Measurements from ENCODE around the gene CCDC167. TPM values are rescaled to one million over a fixed set of nuclear protein-coding genes. Genes with fewer than 3 reads are reported as not detected.

CCDC167 gene
- total and polyA plus RNA-seq, 2 donors (not counting 1 experiment from before 2014, with no cell fraction given) = 11.1 to 60.1 TPM

- WGBS (ENCODE audit: insufficient coverage) = 93% methylated on average over 6 of the region's 6 CpGs
- H2AFZ ChIP-seq (ENCODE audit: insufficient read depth, low read depth, low read length, poor library complexity, severe bottlenecking) = no peak overlapping the region
- no peak for ATAC-seq (ENCODE audit: low read depth)
- H3K27me3 Mint-ChIP-seq = peaks cover 8% of the 10 kb centered on the region
- peaks cover 24 to 37% of the 10 kb centered on the region in 2 donors for H3K4me1 ChIP-seq (ENCODE audit: control insufficient read depth in 2 of 2, insufficient read depth in 2 of 2, low read length in 2 of 2)
- H4K20me1 ChIP-seq (ENCODE audit: control insufficient read depth, insufficient read depth, low read length, poor library complexity, severe bottlenecking) = no peaks in the 10 kb centered on the region
- intact Hi-C loops (cut with micrococcal nuclease) = no loop called here
- no peak for DNase-seq
- H3K9ac ChIP-seq (ENCODE audit: low read length) = no peak overlapping the region
- H3K27ac Mint-ChIP-seq = no peak overlapping the region
- POLR2A ChIA-PET = no interaction called here
- no peak overlapping the region for H3K4me3 Mint-ChIP-seq
- H3K27ac ChIP-seq (ENCODE audit: low read length in 2 of 2) = no peak overlapping the region
- TF ChIP-seq EZH2 (IDR thresholded peaks at IDR 0.05; ENCODE audit: borderline replicate concordance, insufficient read depth, low read depth, low read length, poor library complexity, severe bottlenecking) = no peak
- TF ChIP-seq CTCF (IDR thresholded peaks at IDR 0.05) = no peak
- H3K4me3 ChIP-seq (ENCODE audit: control extremely low read depth in 1 of 5, extremely low read depth in 1 of 5, insufficient read depth in 1 of 5, low read depth in 2 of 5, low read length in 4 of 5) = no peak overlapping the region
- H3K9me3 Mint-ChIP-seq (ENCODE audit: insufficient read depth) = no peaks in the 10 kb centered on the region
- CTCF ChIA-PET = interaction anchor here (3.2 kb wide), 1 partner anchor 17 kb away, joined by 13 read pairs; no protein-coding TSS in a partner anchor
- peaks cover 30% of the 10 kb centered on the region for H3K4me1 Mint-ChIP-seq
- H3K4me2 ChIP-seq (replicated peaks; ENCODE audit: low read depth, low read length, poor library complexity, severe bottlenecking) = no peak overlapping the region
- no peaks in the 10 kb centered on the region for H3K36me3 ChIP-seq (replicated peaks in 1 of 2; ENCODE audit: control extremely low read depth in 1 of 2, control insufficient read depth in 1 of 2, extremely low read depth in 1 of 2, insufficient read depth in 2 of 2, low read length in 1 of 2)
- H3K27me3 ChIP-seq (replicated peaks in 1 of 4; ENCODE audit: control extremely low read depth in 1 of 4, control insufficient read depth in 3 of 4, insufficient read depth in 4 of 4, low read length in 3 of 4) = peaks cover 0 to 4% (median 0%) of the 10 kb centered on the region in 4 experiments
- no peaks in the 10 kb centered on the region for H3K79me2 ChIP-seq (ENCODE audit: control insufficient read depth, insufficient read depth, low read length)
- H3K9me3 ChIP-seq (ENCODE audit: control extremely low read depth in 1 of 3, control insufficient read depth in 2 of 3, insufficient read depth in 1 of 3, low read length in 2 of 3) = peaks cover 0 to 8% (median 0%) of the 10 kb centered on the region in 3 donors
These were observed 18.4 kb upstream of the CCDC167 start for GRCh38 chr6:37518116-37518515.

DNA sequence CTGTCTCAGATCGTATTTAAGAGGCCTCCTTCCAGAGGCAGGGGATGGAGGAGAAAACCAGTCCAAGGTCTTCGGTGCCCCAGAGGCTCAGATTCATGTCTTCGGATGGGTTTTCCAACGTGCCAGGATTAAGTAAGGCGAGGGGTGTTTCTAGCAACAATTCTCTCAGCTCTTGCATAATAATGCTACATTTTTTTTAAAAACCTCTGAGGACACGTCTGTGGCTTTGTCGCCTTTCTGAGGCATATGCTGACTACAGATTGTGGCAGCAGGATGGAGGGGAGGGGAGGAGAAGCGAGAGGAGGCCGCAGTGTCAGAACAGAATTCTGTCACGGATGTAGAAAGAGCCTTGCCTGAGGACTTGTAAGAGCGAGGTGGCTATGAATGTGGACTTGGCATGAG lies 17.7 kb upstream of the CCDC167 start:
- Histone ChIP-seq H3K27ac (ENCODE audit: low read length in 2 of 2) (peak overlapping the region; percentile 6 to 27), H3K4me2 (replicated peaks; ENCODE audit: low read depth, low read length, poor library complexity, severe bottlenecking) (peak overlapping the region; percentile 64), H3K79me2 (ENCODE audit: control insufficient read depth, insufficient read depth, low read length) (no peaks in the 10 kb centered on the region), H3K4me1 (ENCODE audit: control insufficient read depth in 2 of 2, insufficient read depth in 2 of 2, low read length in 2 of 2) (peaks cover 23 to 35% of the 10 kb centered on the region in 2 donors), H2AFZ (ENCODE audit: insufficient read depth, low read depth, low read length, poor library complexity, severe bottlenecking) (peak overlapping the region; percentile 5), H3K4me3 (ENCODE audit: control extremely low read depth in 1 of 5, extremely low read depth in 1 of 5, insufficient read depth in 1 of 5, low read depth in 2 of 5, low read length in 4 of 5) (no peak overlapping the region), H3K36me3 (replicated peaks in 1 of 2; ENCODE audit: control extremely low read depth in 1 of 2, control insufficient read depth in 1 of 2, extremely low read depth in 1 of 2, insufficient read depth in 2 of 2, low read length in 1 of 2) (no peaks in the 10 kb centered on the region), H4K20me1 (ENCODE audit: control insufficient read depth, insufficient read depth, low read length, poor library complexity, severe bottlenecking) (no peaks in the 10 kb centered on the region), H3K27me3 (replicated peaks in 1 of 4; ENCODE audit: control extremely low read depth in 1 of 4, control insufficient read depth in 3 of 4, insufficient read depth in 4 of 4, low read length in 3 of 4) (peaks cover 0 to 11% (median 0%) of the 10 kb centered on the region in 4 experiments), H3K9ac (ENCODE audit: low read length) (no peak overlapping the region), H3K9me3 (ENCODE audit: control extremely low read depth in 1 of 3, control insufficient read depth in 2 of 3, insufficient read depth in 1 of 3, low read length in 2 of 3) (peaks cover 0 to 8% (median 0%) of the 10 kb centered on the region in 3 donors)
- peaks cover 28% of the 10 kb centered on the region for H3K4me1 Mint-ChIP-seq
- WGBS (ENCODE audit: insufficient coverage) = 14% methylated on average over 11 of the region's 11 CpGs
- no peak overlapping the region for H3K4me3 Mint-ChIP-seq
- TF ChIP-seq CTCF (IDR thresholded peaks at IDR 0.05) = no peak
- no peak for TF ChIP-seq EZH2 (IDR thresholded peaks at IDR 0.05; ENCODE audit: borderline replicate concordance, insufficient read depth, low read depth, low read length, poor library complexity, severe bottlenecking)
- ChIA-PET CTCF (interaction anchor here (1.1 to 3.2 kb wide), 5 partner anchors 12 to 135 kb away, joined by 3 to 13 read pairs (median 4); no protein-coding TSS in a partner anchor), POLR2A (no interaction called here)
- DNase-seq (no peak), ATAC-seq (ENCODE audit: low read depth) (no peak)
- no peaks in the 10 kb centered on the region for H3K9me3 Mint-ChIP-seq (ENCODE audit: insufficient read depth)
- H3K27me3 Mint-ChIP-seq = peaks cover 6% of the 10 kb centered on the region
- H3K27ac Mint-ChIP-seq = peak overlapping the region; percentile 66
- intact Hi-C loops (cut with micrococcal nuclease) = loop anchor here (2.0 kb wide), 1 partner anchor 15 kb away; no protein-coding TSS in a partner anchor

All from B cell (primary cell).